ENCODE results near the gene DACH1. TPM values are rescaled to one million over a fixed set of nuclear protein-coding genes. Genes with fewer than 3 reads are reported as not detected.

Gene DACH1
- total and polyA plus RNA-seq, 4 donors: 0.32 to 5.4 (median 0.50) TPM; not detected in 1

- Histone ChIP-seq H3K27ac (ENCODE audit: low read depth in 1 of 2, low read length in 2 of 2) (no peak overlapping the region), H3K4me1 (ENCODE audit: control insufficient read depth in 1 of 2, insufficient read depth in 2 of 2, low read length in 2 of 2) (no peaks in the 10 kb centered on the region), H3K4me3 (ENCODE audit: low read length in 2 of 2) (no peak overlapping the region), H3K9me3 (ENCODE audit: control insufficient read depth, low read length) (no peaks in the 10 kb centered on the region), H3K36me3 (ENCODE audit: control insufficient read depth in 1 of 2, insufficient read depth in 2 of 2, low read length in 1 of 2) (no peaks in the 10 kb centered on the region), H3K27me3 (ENCODE audit: control insufficient read depth in 1 of 2, insufficient read depth in 2 of 2, low read length in 1 of 2) (no peaks in the 10 kb centered on the region)
- 40 to 48% methylated on average over 6 of the region's 6 CpGs for WGBS, 2 donors
- DNase-seq (no peak), ATAC-seq (ENCODE audit: low FRiP score) (no peak)
- intact Hi-C loops (cut with DNase I): no loop called here
Measured at GRCh38 chr13:71828117-71828516, 38.9 kb downstream of the DACH1 start.

GRCh38 chr13:71827241-71827640 lies 39.8 kb downstream of the DACH1 start:
- ATAC-seq (ENCODE audit: low FRiP score) (no peak), DNase-seq (no peak)
- intact Hi-C loops (cut with DNase I): no loop called here
- WGBS, 2 donors: 72 to 80% methylated on average over 8 of the region's 8 CpGs
- Histone ChIP-seq H3K9me3 (ENCODE audit: control insufficient read depth, low read length) (no peaks in the 10 kb centered on the region), H3K36me3 (ENCODE audit: control insufficient read depth in 1 of 2, insufficient read depth in 2 of 2, low read length in 1 of 2) (no peaks in the 10 kb centered on the region), H3K4me1 (ENCODE audit: control insufficient read depth in 1 of 2, insufficient read depth in 2 of 2, low read length in 2 of 2) (no peaks in the 10 kb centered on the region), H3K27ac (ENCODE audit: low read depth in 1 of 2, low read length in 2 of 2) (no peak overlapping the region), H3K4me3 (ENCODE audit: low read length in 2 of 2) (no peak overlapping the region), H3K27me3 (ENCODE audit: control insufficient read depth in 1 of 2, insufficient read depth in 2 of 2, low read length in 1 of 2) (no peaks in the 10 kb centered on the region)

DNA sequence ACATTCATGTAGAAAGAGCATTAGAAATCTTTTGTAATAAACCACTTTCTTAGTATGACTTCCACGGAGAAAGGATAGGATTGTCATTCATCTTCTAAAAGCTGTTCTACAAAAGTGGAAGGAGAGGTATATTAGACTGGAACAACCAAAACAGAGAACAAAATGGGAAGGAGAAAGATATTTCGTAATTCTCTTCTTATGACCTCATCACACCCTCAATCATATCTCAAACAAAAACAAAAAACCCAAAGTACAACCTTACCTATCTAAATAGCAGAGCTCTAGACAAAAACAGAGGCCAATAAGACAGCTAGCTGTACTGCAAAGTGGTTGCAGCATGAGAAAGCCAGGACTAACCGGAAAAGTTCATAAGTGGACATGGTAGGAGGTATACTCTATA lies 46.3 kb downstream of the DACH1 start:
- intact Hi-C loops (cut with DNase I): no loop called here
- ATAC-seq (ENCODE audit: low FRiP score): no peak
- WGBS, 2 donors: 30 to 39% methylated on average over 3 of the region's 3 CpGs

DNA sequence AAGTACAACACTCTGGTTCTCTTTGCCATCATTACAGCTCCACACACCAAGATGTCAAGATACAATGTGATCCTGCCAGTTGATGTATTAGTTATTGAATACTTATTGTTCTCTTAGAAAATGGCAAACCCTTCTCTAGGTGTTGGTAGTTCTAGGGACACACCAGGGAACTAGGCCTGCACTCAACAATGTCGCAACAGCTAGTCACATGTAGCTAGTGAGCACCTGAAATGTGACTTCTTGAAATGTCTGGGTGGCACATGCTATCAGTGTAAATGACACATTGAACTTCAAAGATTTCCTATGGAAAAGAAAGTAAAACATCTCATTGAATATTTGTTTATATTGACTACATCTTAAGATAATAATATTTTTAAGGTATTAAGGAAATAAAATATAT lies 49.7 kb downstream of the DACH1 start:
- H3K4me1 ChIP-seq (ENCODE audit: control insufficient read depth in 1 of 2, insufficient read depth in 2 of 2, low read length in 2 of 2): no peaks in the 10 kb centered on the region
- no peaks in the 10 kb centered on the region for H3K36me3 ChIP-seq (ENCODE audit: control insufficient read depth in 1 of 2, insufficient read depth in 2 of 2, low read length in 1 of 2)
- DNase-seq: no peak
- WGBS, 2 donors: 89 to 94% methylated on average over 1 of the region's 1 CpG
- no peaks in the 10 kb centered on the region for H3K27me3 ChIP-seq (ENCODE audit: control insufficient read depth in 1 of 2, insufficient read depth in 2 of 2, low read length in 1 of 2)
- intact Hi-C loops (cut with DNase I): no loop called here
- H3K4me3 ChIP-seq (ENCODE audit: low read length in 2 of 2): no peak overlapping the region
- no peak overlapping the region for H3K27ac ChIP-seq (ENCODE audit: low read depth in 1 of 2, low read length in 2 of 2)
- no peak for ATAC-seq (ENCODE audit: low FRiP score)
- H3K9me3 ChIP-seq (ENCODE audit: control insufficient read depth, low read length): no peaks in the 10 kb centered on the region

More for the DNA sequence above, 46.3 kb downstream of the DACH1 start:
- Histone ChIP-seq H3K9me3 (ENCODE audit: control insufficient read depth, low read length) (no peaks in the 10 kb centered on the region), H3K4me1 (ENCODE audit: control insufficient read depth in 1 of 2, insufficient read depth in 2 of 2, low read length in 2 of 2) (no peaks in the 10 kb centered on the region), H3K36me3 (ENCODE audit: control insufficient read depth in 1 of 2, insufficient read depth in 2 of 2, low read length in 1 of 2) (no peaks in the 10 kb centered on the region), H3K4me3 (ENCODE audit: low read length in 2 of 2) (no peak overlapping the region), H3K27me3 (ENCODE audit: control insufficient read depth in 1 of 2, insufficient read depth in 2 of 2, low read length in 1 of 2) (no peaks in the 10 kb centered on the region), H3K27ac (ENCODE audit: low read depth in 1 of 2, low read length in 2 of 2) (no peak overlapping the region)
- DNase-seq: no peak

- DNase-seq (no peak), ATAC-seq (ENCODE audit: low FRiP score) (no peak)
- no peak overlapping the region for H3K4me3 ChIP-seq (ENCODE audit: low read length in 2 of 2)
- H3K36me3 ChIP-seq (ENCODE audit: control insufficient read depth in 1 of 2, insufficient read depth in 2 of 2, low read length in 1 of 2): no peaks in the 10 kb centered on the region
- 7 to 12% methylated on average over 4 of the region's 4 CpGs for WGBS, 2 donors
- no peak overlapping the region for H3K27ac ChIP-seq (ENCODE audit: low read depth in 1 of 2, low read length in 2 of 2)
- no peaks in the 10 kb centered on the region for H3K27me3 ChIP-seq (ENCODE audit: control insufficient read depth in 1 of 2, insufficient read depth in 2 of 2, low read length in 1 of 2)
- intact Hi-C loops (cut with DNase I): no loop called here
- no peaks in the 10 kb centered on the region for H3K4me1 ChIP-seq (ENCODE audit: control insufficient read depth in 1 of 2, insufficient read depth in 2 of 2, low read length in 2 of 2)
- no peaks in the 10 kb centered on the region for H3K9me3 ChIP-seq (ENCODE audit: control insufficient read depth, low read length)
Measured at GRCh38 chr13:71814806-71815360, 52.1 kb downstream of the DACH1 start.

DNA sequence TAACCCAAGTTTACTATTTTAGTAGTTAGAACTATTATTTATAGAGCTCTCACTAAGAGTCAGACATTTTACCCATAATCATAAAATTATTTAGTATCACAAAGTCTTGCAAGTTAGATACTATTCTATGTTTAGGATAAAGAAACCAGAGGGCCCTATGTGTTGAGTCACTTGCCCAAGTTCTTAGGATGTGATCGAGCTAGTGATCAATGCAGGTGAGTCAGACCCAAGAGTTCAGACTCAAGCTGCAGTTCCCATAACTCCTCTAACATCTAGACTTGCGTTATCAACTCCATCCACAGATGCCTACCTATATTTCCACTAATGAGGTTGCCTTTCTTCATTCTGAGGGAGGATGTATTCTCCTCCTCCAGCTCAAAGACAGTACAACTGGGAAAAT lies 53.8 kb downstream of the DACH1 start:
- no peaks in the 10 kb centered on the region for H3K4me1 ChIP-seq (ENCODE audit: control insufficient read depth in 1 of 2, insufficient read depth in 2 of 2, low read length in 2 of 2)
- no peak overlapping the region for H3K27ac ChIP-seq (ENCODE audit: low read depth in 1 of 2, low read length in 2 of 2)
- H3K9me3 ChIP-seq (ENCODE audit: control insufficient read depth, low read length): no peaks in the 10 kb centered on the region
- intact Hi-C loops (cut with DNase I): no loop called here
- WGBS, 2 donors: 91 to 94% methylated on average over 2 of the region's 2 CpGs
- no peaks in the 10 kb centered on the region for H3K27me3 ChIP-seq (ENCODE audit: control insufficient read depth in 1 of 2, insufficient read depth in 2 of 2, low read length in 1 of 2)
- ATAC-seq (ENCODE audit: low FRiP score) (no peak), DNase-seq (no peak)
- H3K4me3 ChIP-seq (ENCODE audit: low read length in 2 of 2): no peak overlapping the region
- no peaks in the 10 kb centered on the region for H3K36me3 ChIP-seq (ENCODE audit: control insufficient read depth in 1 of 2, insufficient read depth in 2 of 2, low read length in 1 of 2)

DNA sequence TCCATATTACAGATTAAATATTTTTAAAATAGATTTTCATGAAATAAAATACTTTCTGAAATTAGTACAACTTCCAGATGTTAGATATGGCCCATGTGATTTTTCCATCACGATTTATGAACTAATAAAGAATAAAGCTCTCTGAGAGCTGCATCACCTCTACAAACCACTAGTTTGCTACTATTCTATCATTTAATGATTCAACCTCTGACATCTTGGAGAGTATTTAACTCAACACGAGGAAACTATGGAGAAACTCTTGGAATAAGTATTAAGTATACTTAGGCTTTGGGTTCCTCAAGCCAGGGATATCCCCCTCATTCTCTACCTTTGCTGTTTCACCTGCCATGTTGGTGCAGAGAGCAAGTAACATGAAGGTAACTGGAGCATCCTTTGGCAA lies 55.7 kb downstream of the DACH1 start:
- H3K27ac ChIP-seq (ENCODE audit: low read depth in 1 of 2, low read length in 2 of 2): no peak overlapping the region
- WGBS, 2 donors: 66% methylated on average over 2 of the region's 2 CpGs
- no peak for DNase-seq
- no peaks in the 10 kb centered on the region for H3K9me3 ChIP-seq (ENCODE audit: control insufficient read depth, low read length)
- no peak for ATAC-seq (ENCODE audit: low FRiP score)
- H3K27me3 ChIP-seq (ENCODE audit: control insufficient read depth in 1 of 2, insufficient read depth in 2 of 2, low read length in 1 of 2): no peaks in the 10 kb centered on the region
- H3K36me3 ChIP-seq (ENCODE audit: control insufficient read depth in 1 of 2, insufficient read depth in 2 of 2, low read length in 1 of 2): no peaks in the 10 kb centered on the region
- no peaks in the 10 kb centered on the region for H3K4me1 ChIP-seq (ENCODE audit: control insufficient read depth in 1 of 2, insufficient read depth in 2 of 2, low read length in 2 of 2)
- intact Hi-C loops (cut with DNase I): no loop called here
- H3K4me3 ChIP-seq (ENCODE audit: low read length in 2 of 2): no peak overlapping the region

GRCh38 chr13:71808708-71809107 lies 58.3 kb downstream of the DACH1 start:
- H3K27ac ChIP-seq (ENCODE audit: low read depth in 1 of 2, low read length in 2 of 2): no peak overlapping the region
- ATAC-seq (ENCODE audit: low FRiP score): no peak
- no peaks in the 10 kb centered on the region for H3K9me3 ChIP-seq (ENCODE audit: control insufficient read depth, low read length)

GRCh38 chr13:71806886-71807285 lies 60.1 kb downstream of the DACH1 start:
- intact Hi-C loops (cut with DNase I): no loop called here
- H3K36me3 ChIP-seq (ENCODE audit: control insufficient read depth in 1 of 2, insufficient read depth in 2 of 2, low read length in 1 of 2): no peaks in the 10 kb centered on the region
- no peaks in the 10 kb centered on the region for H3K27me3 ChIP-seq (ENCODE audit: control insufficient read depth in 1 of 2, insufficient read depth in 2 of 2, low read length in 1 of 2)
- H3K9me3 ChIP-seq (ENCODE audit: control insufficient read depth, low read length): no peaks in the 10 kb centered on the region
- 79 to 85% methylated on average over 2 of the region's 2 CpGs for WGBS, 2 donors
- H3K4me1 ChIP-seq (ENCODE audit: control insufficient read depth in 1 of 2, insufficient read depth in 2 of 2, low read length in 2 of 2): no peaks in the 10 kb centered on the region
- H3K27ac ChIP-seq (ENCODE audit: low read depth in 1 of 2, low read length in 2 of 2): no peak overlapping the region
- H3K4me3 ChIP-seq (ENCODE audit: low read length in 2 of 2): no peak overlapping the region
- ATAC-seq (ENCODE audit: low FRiP score): no peak
- no peak for DNase-seq

More at GRCh38 chr13:71808708-71809107, 58.3 kb downstream of the DACH1 start:
- Histone ChIP-seq H3K36me3 (ENCODE audit: control insufficient read depth in 1 of 2, insufficient read depth in 2 of 2, low read length in 1 of 2) (no peaks in the 10 kb centered on the region), H3K27me3 (ENCODE audit: control insufficient read depth in 1 of 2, insufficient read depth in 2 of 2, low read length in 1 of 2) (no peaks in the 10 kb centered on the region), H3K4me1 (ENCODE audit: control insufficient read depth in 1 of 2, insufficient read depth in 2 of 2, low read length in 2 of 2) (no peaks in the 10 kb centered on the region), H3K4me3 (ENCODE audit: low read length in 2 of 2) (no peak overlapping the region)
- 59 to 63% methylated on average over 1 of the region's 1 CpG for WGBS, 2 donors
- DNase-seq: no peak
- intact Hi-C loops (cut with DNase I): no loop called here

All from aorta (tissue), 5 donors.